ENCODE data around the gene SELENOK.

Gene SELENOK

GRCh38 chr3:53881691-53882593 lies 9.7 kb downstream of the SELENOK start, which contains the start of gene ACTR8:
Gene ACTR8, minus strand, starts transcription at chr3:53882152. Its CDS starts 51 bp downstream, at chr3:53882101.
- peak; percentile 85 for DNase-seq

DNA sequence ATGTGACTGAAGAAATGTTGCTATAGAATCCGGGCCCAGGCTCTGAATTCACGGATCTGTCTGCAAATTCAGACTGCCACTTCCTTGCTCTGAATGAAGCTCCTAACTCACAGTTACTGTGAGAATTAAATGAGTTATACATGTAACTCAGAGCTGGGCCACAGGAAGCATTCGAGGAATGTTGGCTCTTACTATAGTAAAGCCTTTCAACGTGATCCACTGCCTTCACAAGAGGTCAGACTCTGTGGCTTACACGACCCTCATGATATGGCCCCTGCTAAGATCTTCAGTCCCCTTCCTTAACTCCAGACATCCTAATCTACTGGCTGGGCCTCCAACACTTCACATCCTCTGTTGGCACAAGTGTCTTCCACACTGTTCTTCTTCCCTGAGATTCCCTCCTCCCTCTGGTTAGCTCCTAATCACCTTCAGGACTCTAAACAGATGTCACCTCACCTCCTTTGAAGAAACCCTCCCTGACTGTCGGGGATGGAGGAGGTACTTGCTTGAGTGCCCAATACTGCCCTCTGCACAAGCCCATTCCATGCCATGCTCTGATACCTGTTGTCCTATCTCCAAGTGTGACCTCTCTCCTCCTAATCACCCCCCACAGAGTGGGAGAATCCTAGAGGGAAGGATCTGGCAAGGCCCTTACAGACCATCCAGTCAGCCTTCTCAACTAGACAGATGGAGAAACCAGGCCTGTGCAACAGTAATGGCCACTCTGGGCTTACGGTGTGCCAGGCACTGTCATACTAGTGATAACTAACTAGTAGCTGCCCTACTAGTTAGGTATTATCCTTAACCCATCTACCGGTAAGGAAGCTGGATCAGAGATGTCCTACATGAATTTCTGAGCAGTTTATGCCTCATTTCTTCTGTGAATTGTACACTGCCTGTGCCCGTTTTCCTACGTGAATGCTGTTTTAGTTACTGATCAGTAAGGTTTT lies 11.0 kb downstream of the SELENOK start:
- DNase-seq: no peak

- no peak for DNase-seq
These were observed 25.7 kb downstream of the SELENOK start for GRCh38 chr3:53865732-53866499.

DNA sequence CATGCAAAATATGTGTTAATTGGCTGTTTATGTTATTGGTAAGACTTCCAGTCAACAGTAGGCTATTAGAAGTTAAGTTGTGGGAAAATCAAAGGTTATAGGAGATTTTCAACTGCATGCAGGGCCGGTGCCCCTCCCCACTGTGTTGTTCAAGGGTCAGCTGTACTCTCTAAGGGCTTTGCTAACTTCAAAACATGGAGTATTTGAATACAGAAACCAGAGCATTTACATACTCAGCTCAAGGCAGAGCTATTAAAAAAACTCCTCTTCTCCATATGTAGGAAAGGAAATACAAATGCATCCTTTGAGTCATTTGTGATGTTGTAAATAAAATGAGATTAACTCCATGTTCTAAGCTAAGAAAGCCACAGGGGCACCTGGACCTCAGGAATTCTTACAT lies 28.5 kb downstream of the SELENOK start:
- DNase-seq: no peak

GRCh38 chr3:53862241-53862640 lies 29.4 kb downstream of the SELENOK start:
- no peak for DNase-seq

DNA sequence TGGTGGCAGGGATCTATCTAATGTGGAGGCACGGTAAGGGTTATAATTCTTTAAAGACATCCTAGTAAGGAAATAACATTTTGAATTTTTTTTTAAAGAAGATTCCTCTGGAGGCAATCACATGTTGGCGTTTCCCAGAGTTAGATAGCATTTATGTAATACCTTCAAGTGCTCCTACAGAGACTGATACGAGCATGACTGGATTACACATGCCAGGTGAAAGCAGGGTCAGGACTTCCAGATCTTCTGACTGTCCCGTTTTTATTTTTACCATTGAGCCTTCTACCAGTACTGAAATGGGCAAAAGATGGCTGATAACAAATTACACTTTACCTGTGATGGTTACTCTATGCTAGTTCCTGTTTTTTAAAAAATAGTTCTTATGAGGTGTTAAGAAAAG lies 31.5 kb downstream of the SELENOK start:
- no peak for DNase-seq

- no peak for DNase-seq
These were observed 32.5 kb downstream of the SELENOK start for GRCh38 chr3:53859178-53859577.

DNA sequence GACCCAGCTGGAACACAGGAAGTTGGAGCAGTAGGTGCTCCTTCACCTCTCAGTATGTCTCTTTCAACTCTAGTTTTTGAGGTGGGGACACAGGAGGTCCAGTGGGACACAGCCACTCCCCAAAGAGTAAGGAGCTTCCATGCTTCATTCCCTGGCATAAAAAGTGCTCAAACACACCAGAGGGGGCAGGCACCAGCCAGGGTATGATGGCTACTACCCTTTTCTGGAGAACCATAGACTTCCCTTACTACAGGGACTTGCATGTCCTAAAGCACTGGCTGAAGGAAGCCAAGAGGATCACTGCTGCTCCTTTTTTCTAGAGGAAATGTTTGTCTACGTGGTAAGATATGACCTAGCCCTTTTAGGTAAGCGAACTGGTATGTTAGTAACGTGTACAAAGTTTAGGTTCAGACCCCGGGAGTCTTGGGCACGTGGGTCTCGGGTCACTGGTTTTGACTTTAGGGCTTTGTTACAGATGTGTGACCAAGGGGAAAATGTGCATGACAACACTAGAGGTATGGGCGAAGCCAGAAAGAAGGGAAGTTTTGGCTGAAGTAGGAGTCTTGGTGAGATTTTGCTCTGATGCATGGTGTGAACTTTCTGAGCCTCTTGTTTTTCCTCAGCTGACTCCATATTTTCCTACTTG lies 33.4 kb downstream of the SELENOK start:
- no peak for DNase-seq

GRCh38 chr3:53856964-53857363 lies 34.7 kb downstream of the SELENOK start:
- no peak for DNase-seq

DNA sequence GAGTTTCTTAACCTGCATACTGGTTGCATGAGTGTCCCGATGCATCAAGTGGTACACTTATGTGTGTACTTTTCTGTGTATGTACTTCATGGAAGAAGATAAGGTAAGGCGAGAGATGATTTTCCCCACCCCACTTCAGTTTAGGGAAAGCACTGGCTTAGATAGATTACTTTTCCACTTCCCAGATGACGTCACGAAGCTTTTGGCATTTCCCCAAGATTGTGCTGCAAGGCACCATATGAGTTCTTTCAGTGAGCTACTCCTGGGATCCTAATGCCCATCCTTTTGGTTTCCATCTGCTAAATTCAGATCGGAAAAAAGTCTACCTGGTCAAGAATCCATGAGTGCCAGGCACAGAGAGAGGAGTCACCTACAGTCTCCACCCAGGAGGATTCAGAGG lies 40.8 kb downstream of the SELENOK start:
- no peak for DNase-seq

DNA sequence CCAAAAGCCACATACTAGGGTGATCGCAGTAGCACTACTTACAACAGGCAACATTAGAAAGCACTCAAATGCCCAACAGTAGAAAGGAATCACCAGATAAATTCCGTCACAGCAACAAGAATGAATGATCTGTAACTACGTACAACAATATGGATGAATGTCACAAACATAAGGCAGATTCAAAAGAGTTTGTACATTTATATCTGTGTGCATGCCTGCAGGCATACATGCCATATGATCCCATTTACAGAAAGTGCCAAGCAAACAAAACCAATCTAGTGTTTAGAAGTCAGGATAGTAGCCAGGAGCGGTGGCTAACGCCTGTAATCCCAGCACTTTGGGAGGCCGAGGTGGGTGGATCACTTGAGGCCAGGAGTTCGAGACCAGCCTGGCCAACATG lies 41.7 kb downstream of the SELENOK start:
- DNase-seq: no peak

GRCh38 chr3:53846851-53847155 lies 44.9 kb downstream of the SELENOK start:
- no peak for DNase-seq

DNA sequence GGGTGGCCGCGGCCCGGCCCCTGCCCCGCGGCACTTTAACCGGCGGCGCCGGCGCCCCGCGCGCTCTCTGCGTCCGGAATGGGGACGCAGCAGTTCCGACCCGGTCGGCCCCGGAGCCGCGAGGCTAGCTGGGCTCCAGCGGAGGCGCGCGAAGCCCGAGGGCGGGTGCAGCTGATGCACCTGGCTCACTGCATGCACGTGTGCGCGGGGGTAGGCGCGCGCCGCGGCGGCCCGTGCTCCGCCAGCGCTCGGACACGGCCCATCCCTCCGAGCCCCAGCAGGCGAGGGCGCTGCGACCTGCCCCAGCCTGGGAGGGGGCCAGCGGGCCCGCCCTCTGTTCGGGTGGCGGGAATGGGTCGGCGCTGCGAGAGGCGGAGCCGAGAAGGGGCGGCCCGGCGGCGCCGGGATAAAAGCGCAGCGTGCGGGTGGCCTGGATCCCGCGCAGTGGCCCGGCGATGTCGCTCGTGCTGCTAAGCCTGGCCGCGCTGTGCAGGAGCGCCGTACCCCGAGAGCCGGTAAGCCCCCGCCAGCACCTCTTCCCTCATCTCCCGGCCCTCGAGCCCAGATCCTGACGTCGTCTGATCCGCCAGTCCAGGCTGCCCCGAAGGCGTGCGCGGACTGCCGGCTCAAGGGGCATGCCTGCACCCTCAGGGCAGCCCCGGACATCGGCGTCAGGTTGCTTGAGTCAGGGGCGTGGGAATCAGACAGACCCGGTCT lies 45.4 kb downstream of the SELENOK start, which contains the start of the genes CHDH and IL17RB:
Gene CHDH (minus strand): TSS at position 286 of the 717 bp plus-strand sequence. CDS start 22,411 bp downstream, outside the sequence.
Gene IL17RB (plus strand): TSS at position 435 of the 717 bp plus-strand sequence. CDS start 21 bp downstream, at position 456.
- DNase-seq: peak; percentile 87

DNA sequence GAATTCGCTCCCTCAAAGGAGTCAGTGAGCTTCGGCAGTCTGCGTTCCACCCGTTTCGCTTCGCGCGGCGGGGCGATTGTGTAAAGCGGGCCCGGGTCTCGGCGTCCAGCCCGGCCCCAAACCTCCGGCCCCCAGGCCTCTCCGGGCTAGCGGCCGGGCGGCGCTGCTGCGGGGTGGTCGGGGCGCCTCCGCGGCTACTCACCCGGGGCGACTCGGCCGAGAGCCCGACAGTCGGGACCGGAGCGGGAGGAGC lies 45.9 kb downstream of the SELENOK start:
- DNase-seq: no peak

GRCh38 chr3:53845103-53845880 lies 46.4 kb downstream of the SELENOK start:
- DNase-seq: peak; percentile 81

DNA sequence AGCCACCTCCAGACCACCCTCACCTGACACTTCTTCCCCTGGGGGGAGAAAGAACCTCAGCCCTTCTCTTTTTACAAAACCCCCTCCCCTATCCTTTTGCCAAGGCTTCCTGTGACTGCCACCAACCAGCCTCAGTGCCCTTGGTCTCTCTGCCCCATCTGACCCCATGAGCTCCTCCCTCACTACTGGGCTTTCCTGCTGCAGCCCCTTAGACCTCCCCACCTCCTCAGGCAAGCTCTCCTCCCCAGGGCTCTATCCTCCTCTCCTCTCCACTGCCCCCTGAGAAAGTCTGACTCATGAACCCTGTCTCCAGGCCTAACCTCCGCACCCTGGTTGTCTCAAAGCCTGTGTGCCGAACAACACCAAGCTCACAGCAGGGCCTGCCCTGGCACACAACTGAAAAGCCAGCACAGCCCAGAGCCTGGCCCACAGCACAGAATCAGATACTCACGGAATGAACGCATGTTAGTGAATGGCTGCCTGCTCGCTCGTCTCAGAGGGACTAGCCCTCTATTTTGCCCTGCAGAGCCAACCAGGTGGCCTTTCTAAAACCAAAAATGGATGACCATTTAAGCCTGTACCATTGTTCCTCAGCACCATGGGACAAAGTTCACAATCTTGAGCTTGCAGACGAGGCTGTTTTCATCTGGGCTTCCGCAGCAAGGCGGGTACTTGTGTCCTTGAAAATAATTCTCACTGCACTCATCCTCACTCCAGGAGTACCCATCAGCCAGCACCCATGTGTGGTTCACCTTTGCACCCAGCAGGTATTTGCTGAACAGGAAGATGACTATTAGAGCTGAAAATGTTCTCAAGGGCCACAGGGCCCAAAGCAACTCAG lies 47.2 kb downstream of the SELENOK start:
- DNase-seq: no peak

DNA sequence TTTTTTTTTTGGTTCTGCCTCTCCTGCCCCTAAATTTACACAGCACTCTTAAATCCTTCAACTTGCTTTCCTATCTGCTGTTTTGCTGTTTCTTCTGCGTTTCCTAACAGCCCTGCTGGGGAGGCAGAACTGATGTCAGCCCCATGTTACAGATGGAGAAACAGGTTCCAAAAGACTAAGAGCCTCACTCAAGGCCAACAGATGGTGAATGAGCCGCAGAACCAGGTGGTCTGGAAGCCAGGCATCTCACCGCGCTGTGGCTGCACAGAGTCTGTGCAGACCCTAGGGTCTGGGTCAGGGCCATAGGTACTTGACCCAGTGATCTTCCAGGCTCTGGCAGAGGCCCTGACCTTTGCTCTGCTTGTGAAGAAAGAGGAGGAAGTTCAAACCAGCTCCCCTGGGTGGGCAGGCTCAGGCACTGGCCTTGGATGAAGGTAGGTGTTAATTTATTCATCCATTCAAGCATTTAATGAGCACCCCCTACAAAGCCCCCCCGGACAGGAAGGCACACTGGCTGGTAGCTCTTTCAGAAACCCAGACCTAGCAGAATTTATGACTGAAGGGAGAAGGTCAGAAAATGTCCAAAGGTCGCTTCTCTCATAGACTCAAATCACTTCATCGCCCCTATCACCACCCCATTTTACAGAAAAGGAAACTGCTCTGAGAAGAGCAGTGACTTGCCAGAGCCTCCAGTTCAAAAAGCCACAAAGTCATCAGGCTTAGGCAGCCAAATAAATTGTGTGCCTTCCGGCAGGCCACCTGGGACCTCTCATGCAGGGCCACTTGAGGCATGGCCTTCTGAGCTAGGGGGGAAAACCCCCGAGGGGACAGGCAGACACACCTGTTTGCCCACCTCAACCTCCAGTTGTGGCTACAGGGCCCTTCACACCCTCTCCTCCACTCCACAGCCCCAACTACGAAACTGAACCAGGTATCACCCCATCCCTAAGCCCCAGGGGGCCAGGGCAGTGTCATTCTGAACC lies 48.2 kb downstream of the SELENOK start:
- DNase-seq: no peak

DNA sequence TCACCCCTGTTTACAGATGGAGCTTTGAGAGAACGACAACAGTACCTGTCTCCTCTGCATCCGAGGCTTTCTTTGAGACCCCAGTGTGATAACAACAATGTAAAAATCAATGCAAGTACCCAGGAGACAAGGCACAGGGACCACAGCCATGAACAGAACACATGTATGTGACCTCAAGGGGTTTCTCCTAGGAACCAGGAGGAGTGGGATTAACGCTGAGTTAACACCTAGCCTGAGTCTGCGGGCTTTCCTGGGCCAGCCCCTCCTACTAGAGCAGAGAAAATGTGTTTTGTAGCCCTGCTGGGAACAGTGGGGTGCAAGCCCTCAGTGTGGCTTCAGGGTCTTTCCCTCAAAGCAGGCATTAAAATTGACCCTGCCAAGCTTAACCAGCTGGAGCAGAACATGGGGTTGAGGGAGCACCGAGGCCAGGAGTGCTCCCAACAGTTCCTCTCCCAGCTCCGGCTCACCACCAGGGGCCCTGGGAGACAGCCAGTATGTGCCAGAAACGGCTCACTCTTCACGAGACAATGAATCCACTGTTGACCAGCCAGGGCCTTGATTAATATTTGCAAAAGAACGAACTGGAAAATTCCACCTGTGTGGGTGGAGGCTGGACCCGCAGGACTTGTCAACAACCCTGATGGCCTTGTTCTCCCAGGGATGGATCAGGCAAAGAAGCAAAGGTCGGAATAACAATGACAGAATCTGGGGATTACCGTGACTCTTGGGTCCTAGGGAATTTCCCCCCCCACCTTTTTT lies 49.0 kb downstream of the SELENOK start:
- DNase-seq: no peak
